ENCODE measurements around the gene CTCFL. TPM values are rescaled to one million over a fixed set of nuclear protein-coding genes. Genes with fewer than 3 reads are reported as not detected.
"Not testable (repeated sequence)": the region's sequence is repeated elsewhere in the genome, so short reads cannot be mapped to it uniquely, and the experiment has no call there.

The CTCFL gene
- total RNA-seq, 2 experiments from 2014 or later, result not detected

- no peak for DNase-seq
- intact Hi-C loops (cut with micrococcal nuclease), result loop anchor here (1.0 to 5.0 kb wide), 2 partner anchors 115 to 404 kb away; no protein-coding TSS in a partner anchor
- CTCF ChIA-PET, result interaction anchor here (0.7 to 1.8 kb wide), 12 partner anchors 62 to 150 kb away, joined by 3 to 40 read pairs (median 4); partner anchors contain the start of gene RBM38
- Mint-ChIP-seq H3K9me3 (no peaks in the 10 kb centered on the region), H3K27ac (no peak overlapping the region), H3K4me1 (ENCODE audit: low read depth) (peaks cover 10% of the 10 kb centered on the region), H3K36me3 (no peaks in the 10 kb centered on the region), H3K27me3 (peaks cover 11% of the 10 kb centered on the region), H3K4me3 (no peak overlapping the region)
- POLR2A ChIA-PET, result no interaction called here
These were observed 29.0 kb downstream of the CTCFL start for GRCh38 chr20:57495978-57496377.

GRCh38 chr20:57493091-57493615, 31.8 kb downstream of the CTCFL start:
- intact Hi-C loops (cut with micrococcal nuclease), result no loop called here
- Mint-ChIP-seq H3K36me3 (no peaks in the 10 kb centered on the region), H3K27me3 (peaks cover 4% of the 10 kb centered on the region), H3K4me3 (no peak overlapping the region), H3K9me3 (no peaks in the 10 kb centered on the region), H3K4me1 (ENCODE audit: low read depth) (peaks cover 4% of the 10 kb centered on the region), H3K27ac (no peak overlapping the region)
- POLR2A ChIA-PET, result no interaction called here
- DNase-seq, result no peak
- CTCF ChIA-PET, result interaction anchor here (0.7 to 2.9 kb wide), 3 partner anchors 11 to 943 kb away, joined by 3 to 36 read pairs (median 3); no protein-coding TSS in a partner anchor

- intact Hi-C loops (cut with micrococcal nuclease), result no loop called here
- H3K27ac Mint-ChIP-seq, result no peak overlapping the region
- peaks cover under 1% of the 10 kb centered on the region for H3K27me3 Mint-ChIP-seq
- ChIA-PET POLR2A (no interaction called here), CTCF (interaction anchor here (2.9 kb wide), 1 partner anchor 110 kb away, joined by 36 read pairs; no protein-coding TSS in a partner anchor)
- H3K4me1 Mint-ChIP-seq (ENCODE audit: low read depth), result peaks cover 4% of the 10 kb centered on the region
- H3K36me3 Mint-ChIP-seq, result no peaks in the 10 kb centered on the region
- no peaks in the 10 kb centered on the region for H3K9me3 Mint-ChIP-seq
- no peak overlapping the region for H3K4me3 Mint-ChIP-seq
- no peak for DNase-seq
These were observed 33.6 kb downstream of the CTCFL start for GRCh38 chr20:57491373-57491772.

GRCh38 chr20:57488277-57488676, 36.7 kb downstream of the CTCFL start:
- H3K4me3 Mint-ChIP-seq; H3K9me3 Mint-ChIP-seq; H3K4me1 Mint-ChIP-seq (ENCODE audit: low read depth); DNase-seq; H3K36me3 Mint-ChIP-seq; H3K27me3 Mint-ChIP-seq; H3K27ac Mint-ChIP-seq; intact Hi-C loops (cut with micrococcal nuclease); POLR2A ChIA-PET: not testable (repeated sequence)
- CTCF ChIA-PET, result interaction anchor here (0.7 to 2.0 kb wide), 2 partner anchors 10 to 95 kb away, joined by 3 to 5 read pairs; no protein-coding TSS in a partner anchor

GRCh38 chr20:57485770-57486169, 39.2 kb downstream of the CTCFL start:
- Mint-ChIP-seq H3K4me3 (no peak overlapping the region), H3K27ac (no peak overlapping the region), H3K9me3 (no peaks in the 10 kb centered on the region), H3K4me1 (ENCODE audit: low read depth) (peaks cover 8% of the 10 kb centered on the region), H3K36me3 (no peaks in the 10 kb centered on the region), H3K27me3 (no peaks in the 10 kb centered on the region)
- DNase-seq, result no peak
- ChIA-PET CTCF (no interaction called here), POLR2A (no interaction called here)
- intact Hi-C loops (cut with micrococcal nuclease), result no loop called here

- no peak overlapping the region for H3K27ac Mint-ChIP-seq
- no peak overlapping the region for H3K4me3 Mint-ChIP-seq
- ChIA-PET CTCF (no interaction called here), POLR2A (no interaction called here)
- no peaks in the 10 kb centered on the region for H3K36me3 Mint-ChIP-seq
- no peak for DNase-seq
- no peaks in the 10 kb centered on the region for H3K9me3 Mint-ChIP-seq
- peaks cover 8% of the 10 kb centered on the region for H3K4me1 Mint-ChIP-seq (ENCODE audit: low read depth)
- no peaks in the 10 kb centered on the region for H3K27me3 Mint-ChIP-seq
- intact Hi-C loops (cut with micrococcal nuclease), result no loop called here
These were observed 40.2 kb downstream of the CTCFL start for GRCh38 chr20:57484772-57485171.

GRCh38 chr20:57483287-57484050, 41.5 kb downstream of the CTCFL start:
- H3K36me3 Mint-ChIP-seq, result no peaks in the 10 kb centered on the region
- no peak overlapping the region for H3K4me3 Mint-ChIP-seq
- no peak overlapping the region for H3K27ac Mint-ChIP-seq
- intact Hi-C loops (cut with micrococcal nuclease), result no loop called here
- H3K9me3 Mint-ChIP-seq, result no peaks in the 10 kb centered on the region
- no peaks in the 10 kb centered on the region for H3K27me3 Mint-ChIP-seq
- ChIA-PET POLR2A (no interaction called here), CTCF (interaction anchor here (0.7 kb wide), 1 partner anchor 75 kb away, joined by 3 read pairs; no protein-coding TSS in a partner anchor)
- peaks cover 8% of the 10 kb centered on the region for H3K4me1 Mint-ChIP-seq (ENCODE audit: low read depth)
- no peak for DNase-seq

GRCh38 chr20:57482796-57483195, 42.1 kb downstream of the CTCFL start:
- no peaks in the 10 kb centered on the region for H3K27me3 Mint-ChIP-seq
- no peaks in the 10 kb centered on the region for H3K36me3 Mint-ChIP-seq
- ChIA-PET CTCF (interaction anchor here (0.7 to 1.0 kb wide), 2 partner anchors 11 to 74 kb away, joined by 3 read pairs; no protein-coding TSS in a partner anchor), POLR2A (no interaction called here)
- H3K4me1 Mint-ChIP-seq (ENCODE audit: low read depth), result peaks cover 8% of the 10 kb centered on the region
- intact Hi-C loops (cut with micrococcal nuclease), result no loop called here
- no peak for DNase-seq
- H3K9me3 Mint-ChIP-seq, result no peaks in the 10 kb centered on the region
- H3K4me3 Mint-ChIP-seq, result no peak overlapping the region
- H3K27ac Mint-ChIP-seq, result no peak overlapping the region

GRCh38 chr20:57482148-57482547, 42.8 kb downstream of the CTCFL start:
- no peak for DNase-seq
- no peak overlapping the region for H3K27ac Mint-ChIP-seq
- H3K4me1 Mint-ChIP-seq (ENCODE audit: low read depth), result peaks cover 8% of the 10 kb centered on the region
- H3K36me3 Mint-ChIP-seq, result no peaks in the 10 kb centered on the region
- ChIA-PET CTCF (interaction anchor here (1.0 kb wide), 1 partner anchor 11 kb away, joined by 3 read pairs; no protein-coding TSS in a partner anchor), POLR2A (no interaction called here)
- H3K27me3 Mint-ChIP-seq, result no peaks in the 10 kb centered on the region
- intact Hi-C loops (cut with micrococcal nuclease), result no loop called here
- H3K9me3 Mint-ChIP-seq, result no peaks in the 10 kb centered on the region
- no peak overlapping the region for H3K4me3 Mint-ChIP-seq

- DNase-seq, result no peak
- Mint-ChIP-seq H3K4me3 (no peak overlapping the region), H3K9me3 (no peaks in the 10 kb centered on the region), H3K27me3 (no peaks in the 10 kb centered on the region), H3K4me1 (ENCODE audit: low read depth) (peaks cover 8% of the 10 kb centered on the region), H3K36me3 (no peaks in the 10 kb centered on the region), H3K27ac (no peak overlapping the region)
- ChIA-PET POLR2A (no interaction called here), CTCF (no interaction called here)
- intact Hi-C loops (cut with micrococcal nuclease), result no loop called here
These were observed 43.6 kb downstream of the CTCFL start for GRCh38 chr20:57481281-57481711.

- peaks cover 13% of the 10 kb centered on the region for H3K4me1 Mint-ChIP-seq (ENCODE audit: low read depth)
- no peaks in the 10 kb centered on the region for H3K36me3 Mint-ChIP-seq
- CTCF ChIA-PET, result no interaction called here
- H3K27ac Mint-ChIP-seq, result no peak overlapping the region
- no peaks in the 10 kb centered on the region for H3K27me3 Mint-ChIP-seq
- H3K4me3 Mint-ChIP-seq, result no peak overlapping the region
- no peak for DNase-seq
- intact Hi-C loops (cut with micrococcal nuclease), result no loop called here
- no peaks in the 10 kb centered on the region for H3K9me3 Mint-ChIP-seq
- POLR2A ChIA-PET, result no interaction called here
These were observed 44.3 kb downstream of the CTCFL start for GRCh38 chr20:57480444-57481160.

GRCh38 chr20:57479196-57479595, 45.7 kb downstream of the CTCFL start:
- Mint-ChIP-seq H3K36me3 (no peaks in the 10 kb centered on the region), H3K4me3 (no peak overlapping the region), H3K9me3 (no peaks in the 10 kb centered on the region), H3K27ac (no peak overlapping the region), H3K4me1 (ENCODE audit: low read depth) (peaks cover 13% of the 10 kb centered on the region), H3K27me3 (no peaks in the 10 kb centered on the region)
- no peak for DNase-seq
- POLR2A ChIA-PET, result no interaction called here
- CTCF ChIA-PET, result no interaction called here
- intact Hi-C loops (cut with micrococcal nuclease), result no loop called here

Data from activated CD4-positive, alpha-beta memory T cell treated with anti-CD3 and anti-CD28 coated beads for 36 hours (primary cell).